OCI-LY3 (cell line): Measurements from ENCODE around the gene ZNF746.

Source experiments
- H2AFZ ChIP-seq: fragments of 200-600, 300-600 bp; shearing (Covaris generic); 2 replicates; pipeline ENCODE4 v1.6.0; 2014; ENCODE audit warnings: antibody characterized with exemption, low read depth, low read length
- H3K27ac ChIP-seq: fragments of 200-600, 300-600 bp; sonication (generic); 2 replicates; pipeline ENCODE4 v1.5.1; 2014; ENCODE audit warnings: mild to moderate bottlenecking, low read length, moderate library complexity, mixed read lengths
- H3K27me3 ChIP-seq: fragments of 200-600, 300-600 bp; sonication (generic); 2 replicates; pipeline ENCODE4 v1.6.1; 2014; ENCODE audit warnings: low read depth, low read length, mixed read lengths
- H3K36me3 ChIP-seq: fragments of 200-600, 300-600 bp; sonication (generic); replicated peaks from 2 replicates; pipeline ENCODE3; 2014; ENCODE audit warnings: low read depth, low read length, mixed read lengths
- H3K4me1 ChIP-seq: fragments of 300-600, 200-600 bp; sonication (generic); 2 replicates; pipeline ENCODE4 v1.6.1; 2014; ENCODE audit warnings: low read length, mixed read lengths
- H3K4me2 ChIP-seq: fragments of 200-600, 300-600 bp; sonication (generic); 2 replicates; pipeline ENCODE4 v1.6.1; 2014; ENCODE audit warnings: low read length, mixed read lengths
- H3K4me3 ChIP-seq: fragments of 300-600, 200-600 bp; sonication (generic); 2 replicates; pipeline ENCODE4 v1.5.1; 2014; ENCODE audit warnings: antibody characterized with exemption, mild to moderate bottlenecking, low read length, moderate library complexity
- H3K79me2 ChIP-seq: fragments of 300-600, 200-600 bp; shearing (Covaris generic); 2 replicates; pipeline ENCODE4 v1.6.1; 2014; ENCODE audit warnings: mild to moderate bottlenecking, low read length, mixed read lengths
- H3K9ac ChIP-seq: fragments of 300-600, 200-600 bp; shearing (Covaris generic); 2 replicates; pipeline ENCODE4 v1.6.0; 2014; ENCODE audit warnings: mild to moderate bottlenecking, low read length, moderate library complexity
- H3K9me3 ChIP-seq: fragments of 200-600, 300-600 bp; shearing (Covaris generic); 2 replicates; pipeline ENCODE4 v1.6.1; 2014; ENCODE audit warnings: low read length, mixed read lengths; ENCODE audit not compliant: insufficient read depth
- H4K20me1 ChIP-seq: fragments of 200-600, 300-600 bp; sonication (generic); 2 replicates; pipeline ENCODE4 v1.6.1; 2016; ENCODE audit warnings: low read length, mixed read lengths; ENCODE audit not compliant: insufficient read depth
- CTCF ChIP-seq: fragments of 200-600, 300-600 bp; sonication (generic); IDR thresholded peaks from 2 replicates; pipeline ENCODE4 v1.5.1; 2014; ENCODE audit warnings: antibody characterized with exemption, low read length, low read depth
- EZH2phosphoT487 ChIP-seq: fragments of 200-600 bp; shearing (Covaris generic); IDR thresholded peaks from 2 replicates; pipeline ENCODE4 v1.6.1; 2018; ENCODE audit warnings: antibody characterized with exemption, mixed run types, low read depth

ZNF746 gene

GRCh38 chr7:149443523-149443922, 54.1 kb downstream of the ZNF746 start:
- Histone ChIP-seq H3K79me2 (no peaks in the 10 kb centered on the region), H3K27me3 (no peaks in the 10 kb centered on the region), H3K4me3 (no peak overlapping the region), H3K9ac (no peak overlapping the region), H3K9me3 (no peaks in the 10 kb centered on the region), H3K4me2 (no peak overlapping the region), H3K27ac (no peak overlapping the region), H2AFZ (no peak overlapping the region), H3K36me3 (peaks cover 25% of the 10 kb centered on the region), H4K20me1 (no peaks in the 10 kb centered on the region), H3K4me1 (peaks cover 10% of the 10 kb centered on the region)
- TF ChIP-seq CTCF (no peak), EZH2phosphoT487 (no peak)

GRCh38 chr7:149442924-149443323, 54.7 kb downstream of the ZNF746 start:
- Histone ChIP-seq H4K20me1 (no peaks in the 10 kb centered on the region), H2AFZ (no peak overlapping the region), H3K27me3 (no peaks in the 10 kb centered on the region), H3K9me3 (no peaks in the 10 kb centered on the region), H3K27ac (no peak overlapping the region), H3K36me3 (peaks cover 25% of the 10 kb centered on the region), H3K79me2 (no peaks in the 10 kb centered on the region), H3K4me3 (no peak overlapping the region), H3K4me2 (no peak overlapping the region), H3K9ac (no peak overlapping the region), H3K4me1 (peaks cover 10% of the 10 kb centered on the region)
- no peak for TF ChIP-seq CTCF
- no peak for TF ChIP-seq EZH2phosphoT487

GRCh38 chr7:149440222-149440621, 57.4 kb downstream of the ZNF746 start:
- no peak overlapping the region for H2AFZ ChIP-seq
- no peaks in the 10 kb centered on the region for H4K20me1 ChIP-seq
- H3K79me2 ChIP-seq: no peaks in the 10 kb centered on the region
- no peak overlapping the region for H3K4me3 ChIP-seq
- no peak overlapping the region for H3K9ac ChIP-seq
- peaks cover 6% of the 10 kb centered on the region for H3K36me3 ChIP-seq
- H3K27ac ChIP-seq: no peak overlapping the region
- no peaks in the 10 kb centered on the region for H3K4me1 ChIP-seq
- TF ChIP-seq EZH2phosphoT487: no peak
- TF ChIP-seq CTCF: no peak
- H3K4me2 ChIP-seq: no peak overlapping the region
- no peaks in the 10 kb centered on the region for H3K27me3 ChIP-seq
- H3K9me3 ChIP-seq: no peaks in the 10 kb centered on the region

GRCh38 chr7:149436358-149436757, 61.3 kb downstream of the ZNF746 start:
- Histone ChIP-seq H3K27me3 (no peaks in the 10 kb centered on the region), H3K9me3 (no peaks in the 10 kb centered on the region), H3K79me2 (no peaks in the 10 kb centered on the region), H3K9ac (no peak overlapping the region), H3K4me2 (no peak overlapping the region), H3K4me3 (no peak overlapping the region), H2AFZ (no peak overlapping the region), H3K36me3 (peaks cover 26% of the 10 kb centered on the region), H3K4me1 (no peaks in the 10 kb centered on the region), H4K20me1 (no peaks in the 10 kb centered on the region), H3K27ac (no peak overlapping the region)
- TF ChIP-seq CTCF: no peak
- TF ChIP-seq EZH2phosphoT487: no peak
